Cortex of kidney (tissue), 1 donor: Measurements from ENCODE around the gene NPAS3.

ENCODE experiments used
- DNase-seq: peaks from one replicate; lab custom pipeline; 2025; lab: John Stamatoyannopoulos, UW

NPAS3 gene

GRCh38 chr14:33836900-33837577, 898.4 kb downstream of the NPAS3 start:
- DNase-seq: no peak

- no peak for DNase-seq
Observed at GRCh38 chr14:33837943-33838683, 899.4 kb downstream of the NPAS3 start.

DNA sequence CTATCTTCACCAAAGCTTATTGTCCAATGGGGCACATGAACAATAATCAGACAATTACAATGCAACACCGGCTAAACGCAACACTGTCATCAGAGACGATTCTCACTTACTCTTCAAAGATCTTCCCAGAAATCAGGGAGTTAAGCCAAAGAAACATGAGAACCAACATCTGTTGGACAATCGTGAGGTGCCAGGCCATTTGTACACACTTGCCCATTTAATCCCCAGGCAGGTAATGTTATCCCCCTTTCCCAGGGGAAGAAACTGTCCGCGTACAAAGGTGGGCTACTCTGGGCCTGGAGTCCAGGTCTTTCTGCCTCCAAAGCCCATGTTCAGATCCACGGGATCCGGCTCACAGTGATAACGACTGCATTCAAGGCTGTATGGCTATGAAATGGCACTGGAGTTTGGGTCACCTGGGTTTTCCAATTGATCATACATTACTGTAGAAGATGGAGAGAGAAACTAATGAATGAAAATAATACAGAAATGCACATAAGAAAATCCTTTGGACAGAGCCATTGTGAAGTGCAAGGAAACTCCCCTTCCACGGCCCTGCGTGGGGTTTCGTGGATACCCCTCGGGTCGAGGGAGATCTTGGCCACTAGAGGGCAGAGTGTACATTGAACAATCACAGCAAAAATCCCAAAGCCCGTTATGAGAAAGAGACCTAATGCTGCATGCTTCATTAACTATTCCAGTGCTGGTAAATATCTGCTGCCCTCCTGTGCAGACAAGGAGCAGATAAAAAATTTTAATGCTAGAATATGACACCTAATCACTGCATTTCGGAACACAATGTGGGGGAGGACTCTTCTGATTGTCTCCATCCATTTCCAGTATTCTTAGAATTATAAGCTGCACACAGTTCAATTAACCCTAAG, 900.8 kb downstream of the NPAS3 start:
- no peak for DNase-seq

DNA sequence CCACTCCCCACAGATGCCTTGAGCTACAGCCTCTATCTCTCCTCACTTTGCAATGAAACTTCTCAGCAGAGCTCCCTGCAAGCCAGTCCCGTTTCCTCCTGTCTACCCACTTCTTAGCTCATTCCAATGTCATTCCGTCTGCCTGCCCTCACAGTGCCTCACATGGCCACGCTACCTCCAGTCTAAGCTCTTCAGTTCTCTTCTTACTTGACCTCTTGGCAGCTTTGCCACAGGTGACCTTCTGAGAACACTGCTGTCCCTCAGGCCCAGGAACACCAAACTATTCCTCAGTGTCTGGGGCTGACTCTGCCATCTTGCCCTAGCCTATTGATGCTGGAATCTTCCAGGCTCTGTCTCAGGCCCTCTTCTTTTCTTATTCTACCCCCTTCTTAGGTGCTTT, 902.1 kb downstream of the NPAS3 start:
- no peak for DNase-seq

DNA sequence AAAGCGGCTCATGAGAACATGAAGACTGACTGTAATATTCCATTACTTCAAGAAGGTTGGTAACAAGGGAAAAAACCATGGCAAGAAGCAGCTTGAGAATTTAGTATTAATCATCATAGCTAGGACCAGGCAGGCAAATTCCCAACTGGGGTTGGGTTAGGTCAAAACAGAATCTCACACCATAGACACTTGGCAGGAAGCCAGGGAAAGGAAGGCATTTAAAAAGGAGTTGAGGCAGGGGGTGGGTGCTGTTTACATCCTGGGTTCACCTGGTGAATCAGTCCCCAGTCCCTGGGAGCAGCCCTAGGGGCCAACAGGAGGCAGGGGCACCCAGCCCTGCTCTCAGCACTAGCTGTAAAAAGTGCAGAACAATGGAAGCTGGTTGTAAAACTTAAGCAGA, 903.6 kb downstream of the NPAS3 start:
- no peak for DNase-seq

GRCh38 chr14:33844118-33844517, 905.4 kb downstream of the NPAS3 start:
- DNase-seq: no peak

DNA sequence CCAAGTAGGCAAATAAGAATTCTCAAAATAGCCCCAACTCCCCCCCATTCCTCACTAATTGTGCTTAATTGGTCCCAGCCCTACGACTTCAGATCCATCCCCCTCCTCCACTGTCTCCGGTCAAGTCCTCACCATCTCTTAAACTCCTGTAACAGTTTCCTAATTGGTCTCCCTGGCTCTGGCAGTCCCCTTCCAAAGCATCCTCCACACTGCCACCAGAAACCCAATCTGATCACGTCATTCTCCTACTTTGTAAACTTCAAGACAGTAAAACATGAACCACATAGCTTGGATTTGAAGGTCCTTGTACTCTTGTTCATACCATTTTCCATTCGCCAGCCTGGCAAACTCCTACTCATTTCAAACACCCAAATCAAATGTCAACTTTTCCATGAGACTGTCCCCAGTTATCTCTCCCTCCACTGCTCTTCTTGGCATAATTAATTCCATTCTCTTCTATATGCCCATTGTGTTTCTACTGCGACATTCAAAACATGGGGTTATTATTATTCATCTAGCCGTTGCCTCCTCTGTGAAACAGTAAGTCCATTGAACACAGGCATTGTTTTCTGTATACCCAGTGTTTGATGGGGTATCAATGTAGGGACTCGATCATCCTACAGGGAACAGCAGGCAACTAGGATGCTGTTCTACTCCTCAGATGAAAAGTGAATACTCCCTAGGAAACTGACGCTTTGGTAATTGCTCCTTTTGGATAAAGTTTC, 907.6 kb downstream of the NPAS3 start:
- no peak for DNase-seq

DNA sequence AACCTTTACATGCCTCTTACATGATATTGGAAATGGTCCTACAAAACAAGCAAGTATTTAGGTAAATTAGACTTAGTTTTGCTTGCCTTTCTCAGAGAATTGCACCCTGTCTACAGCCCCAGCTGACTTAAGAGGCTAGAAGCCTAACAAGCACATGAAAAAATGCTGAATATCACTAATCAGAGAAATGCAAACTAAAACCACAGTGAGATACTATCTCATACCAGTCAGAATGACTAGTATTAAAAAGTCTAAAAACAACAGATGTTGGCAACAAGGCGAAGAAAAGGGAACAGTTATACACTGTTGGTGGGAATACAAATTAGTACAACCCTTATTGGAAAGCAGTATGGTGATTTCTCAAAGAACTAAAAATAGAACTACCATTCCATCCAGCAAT, 908.4 kb downstream of the NPAS3 start:
- DNase-seq: no peak

DNA sequence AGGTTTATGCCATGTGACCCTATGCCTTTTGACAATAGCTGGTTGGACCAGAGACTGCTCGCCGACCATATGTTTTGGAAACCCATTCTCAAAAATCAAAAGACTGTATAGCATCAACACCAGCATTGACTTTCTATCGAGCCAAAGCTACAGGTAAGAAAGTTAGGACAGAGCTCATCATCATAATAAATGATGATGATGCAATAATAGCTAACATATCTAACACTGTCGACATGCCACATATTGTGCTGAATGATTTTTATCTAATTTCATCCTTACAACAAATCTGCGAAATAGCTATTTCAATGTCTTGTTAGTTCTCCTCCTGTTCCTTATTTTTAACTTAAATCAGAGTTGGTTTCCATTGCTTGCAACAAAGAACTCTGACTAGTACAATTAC, 909.3 kb downstream of the NPAS3 start:
- DNase-seq: no peak

DNA sequence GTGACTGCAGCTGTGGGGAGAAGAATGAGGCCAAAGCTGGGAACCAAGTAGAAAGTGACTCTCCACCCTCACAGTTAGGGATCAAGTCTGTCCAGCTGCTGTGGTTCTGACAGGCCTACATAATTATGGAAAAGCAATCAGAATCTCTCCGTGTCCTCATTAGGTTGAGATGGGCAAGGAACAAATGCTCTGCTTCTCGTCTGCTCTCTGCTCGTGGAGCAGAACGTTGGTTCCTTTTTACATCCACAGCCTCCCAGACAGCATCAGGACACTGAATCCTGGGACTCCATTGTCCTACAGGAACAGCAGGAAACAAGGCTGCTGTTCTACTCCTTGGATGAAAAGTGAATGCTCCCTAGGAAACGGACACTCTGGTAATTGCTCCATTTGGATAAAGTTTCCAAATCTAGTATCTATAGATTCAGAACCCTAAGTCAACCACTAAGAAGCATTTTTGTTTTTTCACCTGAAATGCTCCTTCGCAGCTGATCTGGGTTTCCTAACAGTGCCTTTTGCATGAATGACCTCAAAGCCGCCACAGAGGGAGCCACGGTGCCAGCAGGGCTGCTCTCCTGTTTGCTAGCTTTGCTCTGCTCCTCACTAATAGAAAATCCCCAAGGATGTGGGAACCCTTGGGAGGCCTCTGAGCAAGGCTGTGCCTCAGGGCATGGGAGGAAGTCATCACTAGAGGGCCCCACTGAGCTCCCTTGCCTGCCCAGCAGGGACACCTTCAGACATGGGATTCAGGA, 910.2 kb downstream of the NPAS3 start:
- no peak for DNase-seq

- no peak for DNase-seq
Observed at GRCh38 chr14:33849455-33849801, 910.7 kb downstream of the NPAS3 start.

- no peak for DNase-seq
Observed at GRCh38 chr14:33850826-33851225, 912.1 kb downstream of the NPAS3 start.

GRCh38 chr14:33851366-33851765, 912.7 kb downstream of the NPAS3 start:
- DNase-seq: no peak

DNA sequence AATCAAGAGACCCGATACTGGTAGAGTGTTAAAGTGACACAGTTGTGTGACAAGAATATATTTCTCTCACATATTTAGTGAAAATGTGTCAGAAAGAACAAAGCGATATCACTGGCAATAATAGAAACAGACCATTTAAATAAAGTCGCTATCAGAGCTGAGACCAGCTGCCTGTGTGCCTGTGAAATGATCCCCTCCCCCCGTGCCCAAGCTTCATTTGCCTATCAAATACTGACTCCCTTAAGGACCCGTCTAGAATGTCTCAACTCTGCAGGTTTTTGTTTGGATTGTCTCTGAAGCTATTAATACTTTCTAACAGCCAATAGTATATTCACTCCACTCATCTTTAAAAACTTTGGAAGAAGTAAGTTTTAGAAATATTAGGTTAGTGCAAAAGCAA, 913.3 kb downstream of the NPAS3 start:
- DNase-seq: no peak
